HepG2 (cell line): ENCODE measurements around the gene SNHG17. TPM values are rescaled to one million over a fixed set of nuclear protein-coding genes. Genes with fewer than 3 reads are reported as not detected.

Experiments
- CERS6 ChIP-seq: sonication (generic); formaldehyde crosslinking; IDR thresholded peaks from 2 replicates; pipeline ENCODE4 v1.5.0; 2020; ENCODE audit warnings: missing genetic modification reagents
- CHD4 ChIP-seq: fragments of 200-600 bp; sonication (generic); IDR thresholded peaks from 2 replicates; pipeline ENCODE4 v1.7.0; 2017; ENCODE audit warnings: mild to moderate bottlenecking, low read length, borderline replicate concordance
- E2F1 ChIP-seq: sonication (generic); formaldehyde crosslinking; IDR thresholded peaks from 2 replicates; pipeline ENCODE4 v1.5.0; 2020; ENCODE audit warnings: missing genetic modification reagents
- ETV5 ChIP-seq: IDR thresholded peaks from 2 replicates; pipeline ENCODE4 v1.6.1; 2018; ENCODE audit warnings: missing biosample characterization, missing genetic modification reagents, inconsistent platforms, borderline replicate concordance
- FOXO4 ChIP-seq: sonication (generic); formaldehyde crosslinking; conservative IDR thresholded peaks from 2 replicates; pipeline ENCODE4 v1.8.1; 2023; ENCODE audit warnings: missing genetic modification reagents
- MAF1 ChIP-seq: sonication (generic); formaldehyde crosslinking; IDR thresholded peaks from 2 replicates; pipeline ENCODE4 v1.5.0; 2020; ENCODE audit warnings: missing genetic modification reagents, borderline replicate concordance
- PCBP2 ChIP-seq: fragments of 200-400 bp; formaldehyde crosslinking; optimal IDR thresholded peaks from 2 replicates; pipeline ENCODE3; 2018; ENCODE audit warnings: low read length, low read depth; ENCODE audit not compliant: poor library complexity, severe bottlenecking
- RFX1 ChIP-seq: fragments of 450-650 bp; IDR thresholded peaks from 2 replicates; pipeline ENCODE4 v1.6.1; 2017
- ZBTB7A ChIP-seq: sonication (generic); formaldehyde crosslinking; IDR thresholded peaks from 2 replicates; pipeline ENCODE4 v1.8.0; 2022; ENCODE audit warnings: mild to moderate bottlenecking, missing genetic modification reagents
- ZNF329 ChIP-seq: sonication (generic); formaldehyde crosslinking; IDR thresholded peaks from 2 replicates; pipeline ENCODE4 v1.9.0; 2021; ENCODE audit warnings: low read depth, mild to moderate bottlenecking, missing genetic modification reagents
- ZNF367 ChIP-seq: sonication (generic); formaldehyde crosslinking; IDR thresholded peaks from 2 replicates; pipeline ENCODE4 v1.4.0; 2020; ENCODE audit warnings: missing genetic modification reagents, borderline replicate concordance
- ZNF441 ChIP-seq: sonication (generic); formaldehyde crosslinking; IDR thresholded peaks from 2 replicates; pipeline ENCODE4 v1.7.0; 2021; ENCODE audit warnings: missing genetic modification reagents, borderline replicate concordance
- ZNF556 ChIP-seq: sonication (generic); formaldehyde crosslinking; IDR thresholded peaks from 2 replicates; pipeline ENCODE4 v1.4.0; 2020; ENCODE audit warnings: mild to moderate bottlenecking, missing genetic modification reagents, borderline replicate concordance
- ZNF674 ChIP-seq: sonication (generic); formaldehyde crosslinking; IDR thresholded peaks from 2 replicates; pipeline ENCODE4 v1.5.0; 2020; ENCODE audit warnings: low read depth, mild to moderate bottlenecking, missing genetic modification reagents
- ZNF841 ChIP-seq: sonication (generic); formaldehyde crosslinking; IDR thresholded peaks from 2 replicates; pipeline ENCODE4 v1.8.1; 2023; ENCODE audit warnings: missing genetic modification reagents, borderline replicate concordance
- ZXDC ChIP-seq: sonication (generic); formaldehyde crosslinking; IDR thresholded peaks from 2 replicates; pipeline ENCODE4 v1.5.0; 2020; ENCODE audit warnings: mild to moderate bottlenecking, missing genetic modification reagents
- polyA plus RNA-seq, 8 experiments: library from polyadenylated mRNA; depleted of rRNA in 3 of 8; stranded (reverse) in 7 of 8; unstranded in 1 of 8; fragments of >200 nt; fragmentation: Illumina TruSeq in 4 of 8; extraction: Trizol in 4 of 8; gene quantifications; 2 replicates each; pipeline versions ENCODE4 v1.2.1 to v1.2.3, GENCODE V29; 2011 to 2016; ENCODE audit warnings: low read depth in 4 of 8, missing spikeins in 1 of 8, mixed read lengths in 1 of 8; ENCODE audit not compliant: insufficient read depth in 1 of 8
- total RNA-seq, 5 experiments: library from RNA; depleted of rRNA; stranded (reverse); fragments of >200 nt; fragmentation: Illumina TruSeq; extraction: Trizol; gene quantifications; 2 replicates each; pipeline ENCODE4 v1.2.3, GENCODE V29; 2016; ENCODE audit warnings: low read depth in 1 of 5
- TF ChIP-seq, protein P1 (sequence below): sonication (generic); formaldehyde crosslinking; IDR thresholded peaks from 2 replicates; pipeline ENCODE4 v1.4.0; 2020; ENCODE audit warnings: mild to moderate bottlenecking, missing genetic modification reagents
- TF ChIP-seq, protein P2 (sequence below): sonication (generic); formaldehyde crosslinking; IDR thresholded peaks from 2 replicates; pipeline ENCODE4 v1.5.0; 2020; ENCODE audit warnings: mild to moderate bottlenecking, low read depth, missing genetic modification reagents, borderline replicate concordance
- TF ChIP-seq, protein P3 (sequence below): IDR thresholded peaks from 2 replicates; pipeline ENCODE4 v1.6.1; 2012; ENCODE audit warnings: inconsistent platforms

SNHG17 gene
- total and polyA plus RNA-seq, 2 of the 13 experiments (the other 11 are each of a cell fraction or from before 2014, with no cell fraction given): 26.2 to 41.2 TPM

DNA sequence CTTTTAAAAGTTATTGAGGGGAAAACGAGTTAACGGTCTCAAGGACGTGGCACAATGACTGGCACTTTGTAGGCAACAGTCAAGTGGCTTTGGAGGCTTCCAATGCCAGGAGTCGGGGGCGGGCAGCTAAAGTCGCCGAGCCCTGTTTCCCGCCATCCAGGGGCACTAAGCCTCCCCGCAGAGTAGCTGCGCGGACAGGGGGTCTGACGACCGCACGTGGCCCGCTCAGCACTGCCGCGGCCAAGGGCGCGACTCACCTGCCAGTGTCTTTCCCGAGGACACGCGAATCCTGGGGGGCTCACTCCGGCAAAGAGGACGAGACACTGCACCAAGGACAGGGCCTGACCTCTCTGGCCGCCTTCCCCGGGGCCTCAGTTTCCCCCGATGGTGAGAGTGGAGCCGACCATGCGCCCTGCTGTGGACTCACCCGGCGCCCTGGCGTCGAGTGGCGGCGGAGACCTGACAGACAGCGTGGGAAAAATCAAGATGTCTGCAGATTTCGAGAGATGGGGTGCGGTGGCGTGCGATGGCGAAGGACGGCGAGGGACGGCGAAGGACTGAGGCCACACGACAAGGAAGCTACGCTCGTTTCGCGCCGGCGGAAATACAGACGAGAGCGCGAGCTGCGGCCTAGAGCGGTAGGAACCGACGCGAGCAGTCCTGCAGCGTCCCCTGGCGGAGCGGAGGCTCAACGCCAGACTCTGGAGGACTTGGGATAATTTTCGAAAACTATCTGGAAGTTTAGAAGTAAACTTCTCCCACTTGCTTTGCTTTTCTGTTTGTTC lies at the start of gene SNHG17 (continued):
- TF ChIP-seq ZXDC (CRISPR knock-in tag): peak; percentile 89; the same call in 1 of the 2 replicates
- TF ChIP-seq ZNF556 (CRISPR knock-in tag): peak; percentile 100
- TF ChIP-seq PCBP2: no peak
- TF ChIP-seq ZNF841 (CRISPR knock-in tag): peak; percentile 73; the same call in 1 of the 2 replicates
- peak; percentile 98; the same call in 1 of the 2 replicates for TF ChIP-seq ZNF674 (CRISPR knock-in tag)
- TF ChIP-seq, protein P1, sequence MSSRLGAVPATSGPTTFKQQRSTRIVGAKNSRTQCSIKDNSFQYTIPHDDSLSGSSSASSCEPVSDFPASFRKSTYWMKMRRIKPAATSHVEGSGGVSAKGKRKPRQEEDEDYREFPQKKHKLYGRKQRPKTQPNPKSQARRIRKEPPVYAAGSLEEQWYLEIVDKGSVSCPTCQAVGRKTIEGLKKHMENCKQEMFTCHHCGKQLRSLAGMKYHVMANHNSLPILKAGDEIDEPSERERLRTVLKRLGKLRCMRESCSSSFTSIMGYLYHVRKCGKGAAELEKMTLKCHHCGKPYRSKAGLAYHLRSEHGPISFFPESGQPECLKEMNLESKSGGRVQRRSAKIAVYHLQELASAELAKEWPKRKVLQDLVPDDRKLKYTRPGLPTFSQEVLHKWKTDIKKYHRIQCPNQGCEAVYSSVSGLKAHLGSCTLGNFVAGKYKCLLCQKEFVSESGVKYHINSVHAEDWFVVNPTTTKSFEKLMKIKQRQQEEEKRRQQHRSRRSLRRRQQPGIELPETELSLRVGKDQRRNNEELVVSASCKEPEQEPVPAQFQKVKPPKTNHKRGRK (CRISPR knock-in tag): peak; percentile 87; the same call in 1 of the 2 replicates
- peak; percentile 99 for TF ChIP-seq MAF1 (CRISPR knock-in tag)
- no peak for TF ChIP-seq RFX1
- TF ChIP-seq ZNF367: peak; percentile 95
- no peak for TF ChIP-seq CHD4
- TF ChIP-seq ZNF441: peak; percentile 93; the same call in 1 of the 2 replicates
- peak; percentile 100 for TF ChIP-seq FOXO4 (CRISPR knock-in tag)
- peak; percentile 93 for TF ChIP-seq CERS6 (CRISPR knock-in tag)
- peak; percentile 99 for TF ChIP-seq ETV5
- TF ChIP-seq, protein P2, sequence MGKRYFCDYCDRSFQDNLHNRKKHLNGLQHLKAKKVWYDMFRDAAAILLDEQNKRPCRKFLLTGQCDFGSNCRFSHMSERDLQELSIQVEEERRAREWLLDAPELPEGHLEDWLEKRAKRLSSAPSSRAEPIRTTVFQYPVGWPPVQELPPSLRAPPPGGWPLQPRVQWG (CRISPR knock-in tag): no peak
- peak; percentile 96 for TF ChIP-seq ZNF329 (CRISPR knock-in tag)
- TF ChIP-seq E2F1 (CRISPR knock-in tag): peak; percentile 99
- peak; percentile 91 for TF ChIP-seq ZBTB7A (CRISPR knock-in tag)
- TF ChIP-seq, protein P3, sequence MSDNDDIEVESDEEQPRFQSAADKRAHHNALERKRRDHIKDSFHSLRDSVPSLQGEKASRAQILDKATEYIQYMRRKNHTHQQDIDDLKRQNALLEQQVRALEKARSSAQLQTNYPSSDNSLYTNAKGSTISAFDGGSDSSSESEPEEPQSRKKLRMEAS: peak; percentile 100
